NCI-H1105 treated with DMSO at 0.1 percent for 48 hours (cell line): Measurements from ENCODE around the gene GPR150.
A peak's percentile ranks its signal among the peaks of the same experiment; 100 is the strongest.
"Not testable (repeated sequence)": the region's sequence is repeated elsewhere in the genome, so short reads cannot be mapped to it uniquely, and the experiment has no call there.

Experiments
- DNase-seq: peaks from one replicate; lab custom pipeline; 2025; lab: John Stamatoyannopoulos, UW

Gene GPR150

GRCh38 chr5:95624368-95624767 lies 4.5 kb downstream of the GPR150 start:
- no peak for DNase-seq

GRCh38 chr5:95626701-95627100 lies 6.8 kb downstream of the GPR150 start:
- no peak for DNase-seq

GRCh38 chr5:95627971-95628810 lies 8.3 kb downstream of the GPR150 start:
- no peak for DNase-seq

DNA sequence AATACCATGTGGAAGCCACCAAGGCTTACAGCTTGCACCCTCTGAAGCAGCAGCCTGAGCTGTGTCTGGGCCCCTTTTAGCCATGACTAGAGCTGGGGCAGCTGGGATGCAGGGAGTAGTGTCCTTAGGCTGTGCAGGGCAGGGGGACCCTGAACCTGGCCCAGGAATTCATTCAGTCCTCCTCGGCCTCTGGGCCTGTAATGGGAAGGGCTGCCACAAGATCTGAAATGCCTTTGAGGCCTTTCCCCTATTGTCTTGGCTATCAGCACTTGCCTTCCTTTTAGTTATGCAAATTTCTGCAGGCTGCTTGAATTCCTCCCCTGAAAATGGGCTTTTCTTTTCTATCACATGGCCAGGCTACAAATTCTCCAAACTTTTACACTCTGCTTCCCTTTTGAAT lies 9.0 kb downstream of the GPR150 start:
- no peak for DNase-seq

DNA sequence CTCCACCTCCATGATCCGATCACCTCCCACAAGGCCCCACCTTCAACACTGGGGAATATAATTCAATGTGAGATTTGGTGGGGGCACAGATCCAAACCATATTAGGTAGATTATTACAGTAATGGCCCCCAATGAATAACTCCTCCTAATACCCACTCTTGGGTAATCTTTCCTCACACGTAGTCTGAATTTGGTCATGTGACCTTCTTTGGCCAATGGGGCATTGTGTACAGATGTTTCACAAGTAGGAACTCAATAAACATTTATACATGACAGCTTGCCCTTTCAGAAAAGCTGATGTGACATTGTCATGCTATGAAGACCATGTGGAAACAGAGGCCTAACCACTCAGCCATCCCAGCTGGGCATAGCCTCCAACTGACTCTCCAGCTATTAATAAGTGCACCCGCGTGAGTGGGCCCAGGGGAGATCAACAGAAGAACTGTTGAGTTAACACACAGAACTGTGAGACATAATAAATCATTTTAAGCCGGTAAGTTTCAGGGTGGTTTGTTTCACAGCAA lies 10.6 kb downstream of the GPR150 start:
- no peak for DNase-seq

DNA sequence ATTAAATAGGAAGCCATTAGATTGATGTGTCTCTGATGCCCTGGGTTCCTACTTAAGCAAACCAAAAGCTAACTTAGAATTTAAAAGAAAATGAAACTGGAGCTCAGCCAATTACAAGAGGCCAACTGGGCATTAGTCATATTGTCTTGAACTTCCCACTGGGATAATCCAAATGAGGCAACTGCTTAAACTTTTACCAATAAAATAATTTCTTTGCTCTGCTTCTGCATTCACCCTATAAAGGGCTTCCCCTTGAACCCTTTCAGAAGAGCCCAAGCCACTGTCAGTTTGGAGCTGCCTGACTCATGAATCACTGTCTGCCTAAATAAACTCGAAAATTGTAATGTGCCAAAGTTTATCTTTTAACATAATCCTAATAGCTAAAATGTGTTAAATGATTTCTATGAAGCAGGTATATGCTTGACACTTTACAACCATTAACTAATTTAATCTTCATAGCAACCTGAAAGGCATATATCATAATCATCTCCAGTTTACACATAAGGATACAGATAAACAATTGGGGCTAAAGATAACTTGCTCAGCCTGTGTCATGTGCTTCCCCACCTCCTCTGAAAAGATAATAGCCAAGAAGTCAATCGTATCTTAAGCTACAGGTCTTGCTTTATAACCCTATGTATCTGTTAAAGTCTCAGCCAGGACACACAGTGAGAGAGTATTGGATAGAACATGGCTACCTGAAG lies 11.5 kb downstream of the GPR150 start:
- no peak for DNase-seq

- DNase-seq, result no peak
Measured at GRCh38 chr5:95631991-95632675, 12.2 kb downstream of the GPR150 start.

- not testable (repeated sequence) for DNase-seq
Measured at GRCh38 chr5:95632942-95633341, 13.1 kb downstream of the GPR150 start.

DNA sequence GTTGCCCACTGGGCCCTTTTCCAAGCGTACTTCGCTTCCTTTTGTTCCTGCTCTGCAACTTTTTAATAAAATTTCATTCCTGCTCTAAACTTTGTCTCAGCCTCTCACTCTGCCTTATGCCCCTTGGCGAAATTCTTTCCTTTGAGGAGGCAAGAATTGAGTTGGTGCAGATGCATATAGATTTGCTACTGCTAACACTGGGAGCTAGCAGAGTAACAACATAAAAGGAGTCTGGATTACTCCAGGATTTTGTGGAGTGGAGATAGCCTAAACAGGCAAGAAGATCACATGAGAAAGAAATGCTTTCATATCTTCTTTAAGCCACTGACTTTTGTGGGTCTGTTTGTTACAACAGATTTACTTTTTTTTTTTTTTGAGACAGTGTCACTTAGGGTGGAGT lies 13.8 kb downstream of the GPR150 start:
- DNase-seq, result no peak

DNA sequence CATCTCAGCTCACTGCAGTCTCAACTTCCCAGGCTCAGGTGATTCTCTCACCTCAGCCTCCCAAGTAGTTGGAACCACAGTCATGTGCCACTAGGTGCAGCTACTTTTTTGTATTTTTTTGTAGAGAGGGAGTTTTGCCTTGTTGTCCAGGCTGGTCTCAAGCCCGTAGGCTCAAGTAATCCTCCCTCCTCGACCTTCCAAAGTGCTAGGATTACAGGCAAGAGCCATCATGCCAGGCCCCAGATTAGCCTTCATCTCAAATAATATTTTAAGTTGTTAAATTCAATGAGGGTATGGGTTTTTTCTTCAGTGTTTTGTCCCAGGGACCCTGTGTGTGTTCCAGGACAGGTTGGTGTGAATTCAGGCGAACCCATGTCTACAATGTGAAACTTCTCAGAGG lies 14.2 kb downstream of the GPR150 start:
- DNase-seq, result no peak

DNA sequence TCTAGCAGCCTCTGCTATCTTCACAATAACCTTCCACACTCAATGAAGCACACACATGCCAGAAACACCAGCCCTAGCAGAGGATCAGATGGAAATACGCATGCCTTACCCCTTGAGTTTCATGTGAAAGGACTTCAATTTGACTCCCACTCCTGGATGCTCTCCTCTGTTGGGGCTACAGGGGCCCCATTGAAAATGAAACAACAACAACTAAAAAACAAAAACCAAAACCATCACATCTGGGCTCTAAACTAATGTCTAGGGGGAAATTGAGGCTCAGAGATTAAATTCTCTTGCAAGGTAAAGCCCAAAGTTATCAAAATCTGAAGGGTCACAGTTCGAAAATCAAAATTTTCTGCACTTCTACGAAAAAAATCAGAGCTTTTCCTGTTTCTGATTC lies 18.7 kb downstream of the GPR150 start:
- no peak for DNase-seq

DNA sequence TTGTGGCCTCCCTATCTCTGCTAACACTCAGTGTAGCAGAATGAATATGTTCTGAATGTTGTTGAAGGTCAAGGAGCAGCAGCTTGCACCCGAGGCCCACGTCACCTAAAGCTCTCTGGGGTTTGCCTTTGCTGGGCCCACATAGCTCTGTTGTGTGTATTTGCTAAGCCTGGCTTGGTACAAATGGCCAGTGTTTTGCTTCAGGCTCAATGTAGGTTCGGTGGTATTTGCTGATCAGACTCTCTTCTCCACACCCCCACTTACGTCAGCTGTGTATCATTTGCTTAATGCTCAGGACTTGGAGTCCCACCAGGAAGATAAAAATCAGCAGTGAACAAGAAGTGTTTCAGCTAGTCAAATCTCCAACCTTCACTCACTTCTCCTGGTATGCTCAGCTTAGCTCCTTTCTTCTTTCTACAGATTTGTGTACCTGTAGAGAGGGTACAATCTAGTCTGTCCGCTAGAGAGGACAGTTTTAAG lies 21.9 kb downstream of the GPR150 start:
- DNase-seq, result no peak

DNA sequence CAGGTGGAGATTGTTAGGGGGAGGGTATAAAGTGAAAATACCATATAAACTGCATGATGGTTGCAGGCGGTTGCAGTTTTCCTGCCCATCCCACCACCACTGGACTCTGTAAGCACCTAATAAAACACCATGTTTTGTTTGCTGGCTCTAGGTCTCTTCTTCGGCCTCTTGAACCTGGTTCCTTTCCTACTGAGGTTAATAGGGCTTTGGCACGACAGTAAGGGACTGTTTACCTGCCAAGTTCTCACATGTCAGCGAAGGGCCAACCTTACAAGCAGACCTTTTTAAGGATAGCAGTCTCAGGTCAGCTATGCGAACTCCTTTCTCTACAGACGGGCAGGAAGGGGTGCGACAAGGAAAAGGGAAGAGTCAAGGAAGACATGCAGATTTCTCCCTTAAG lies 23.3 kb downstream of the GPR150 start:
- DNase-seq, result no peak

DNA sequence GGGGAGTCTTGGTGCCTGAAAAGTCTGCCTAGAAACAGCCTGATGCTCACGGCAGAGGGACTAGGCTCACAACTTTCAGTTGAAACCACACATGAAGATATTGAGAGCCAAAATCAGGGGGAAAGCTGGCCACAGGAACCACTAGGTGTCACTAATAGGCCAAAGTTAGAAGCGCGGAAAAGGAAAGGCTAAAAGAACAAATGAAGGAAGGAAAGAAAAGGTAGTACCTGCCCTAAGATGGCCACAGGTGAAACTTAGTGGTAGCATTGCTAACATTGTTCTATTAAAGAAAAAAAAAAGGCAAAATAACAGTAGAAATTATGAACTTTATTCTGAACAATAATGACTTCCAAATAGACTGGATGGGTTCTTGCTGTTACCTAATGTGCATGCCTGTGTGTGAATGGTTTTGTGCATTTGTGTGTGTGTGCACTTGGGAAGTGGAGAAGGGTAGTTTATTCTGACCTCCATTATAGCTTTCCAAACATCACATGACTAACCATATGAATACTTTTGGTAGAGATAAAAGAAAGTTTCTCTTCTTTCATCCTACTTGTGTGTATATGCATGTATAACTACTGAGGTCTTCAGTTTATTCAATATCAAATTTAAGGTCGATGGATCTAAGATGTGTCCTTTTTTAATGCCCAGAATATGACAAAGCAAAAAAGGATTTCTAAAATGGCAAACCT lies 24.6 kb downstream of the GPR150 start:
- DNase-seq, result peak; percentile 7

GRCh38 chr5:95646226-95646568 lies 26.3 kb downstream of the GPR150 start:
- not testable (repeated sequence) for DNase-seq

DNA sequence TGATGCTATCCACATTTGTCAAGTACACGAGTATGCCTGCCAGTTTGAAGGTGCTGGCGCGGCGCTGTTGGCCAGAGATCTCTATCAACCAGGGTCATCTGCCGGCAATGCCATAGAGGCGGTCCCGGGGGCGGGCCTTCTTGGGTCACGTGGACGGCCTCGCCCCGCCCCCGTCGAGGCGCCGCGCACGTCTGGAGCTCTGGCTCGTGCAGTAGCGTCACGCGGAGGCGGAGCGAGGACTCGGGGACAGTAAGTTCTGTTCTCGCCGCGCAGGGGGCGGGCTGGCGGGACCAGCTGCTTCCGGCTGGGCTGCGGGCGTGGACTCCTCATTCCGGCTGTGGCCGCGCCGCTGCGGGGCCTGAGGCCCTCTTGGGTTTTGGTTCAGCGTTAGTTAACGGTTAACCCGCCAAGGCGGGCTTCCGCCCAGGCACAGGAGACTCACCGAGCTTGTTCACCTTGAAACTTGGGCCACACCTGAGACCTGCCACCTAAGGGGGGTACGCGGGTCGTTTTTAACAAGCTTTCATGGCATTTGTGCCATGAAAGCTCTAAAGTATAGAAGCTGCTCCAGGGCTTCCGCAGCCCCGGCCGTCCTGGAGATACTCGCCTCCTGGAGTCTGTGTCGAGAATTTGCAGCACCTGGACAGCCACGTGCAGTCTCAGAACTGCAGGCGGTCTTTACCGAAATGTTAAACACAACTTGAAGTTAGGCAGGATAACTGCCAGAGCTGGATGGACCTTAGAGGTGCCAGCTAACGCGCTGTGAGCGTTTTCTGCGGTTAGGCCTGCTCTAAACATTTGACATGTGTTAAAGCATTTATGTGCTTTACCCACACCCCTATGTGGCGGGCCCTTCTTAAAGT lies 26.9 kb downstream of the GPR150 start, which contains the start of gene RFESD:
Gene RFESD (plus strand): TSS at position 209 of the 863 bp plus-strand sequence. CDS start 5,495 bp downstream, outside the sequence.
- peak; percentile 81 for DNase-seq

- no peak for DNase-seq
Measured at GRCh38 chr5:95647886-95648860, 28.3 kb downstream of the GPR150 start.

DNA sequence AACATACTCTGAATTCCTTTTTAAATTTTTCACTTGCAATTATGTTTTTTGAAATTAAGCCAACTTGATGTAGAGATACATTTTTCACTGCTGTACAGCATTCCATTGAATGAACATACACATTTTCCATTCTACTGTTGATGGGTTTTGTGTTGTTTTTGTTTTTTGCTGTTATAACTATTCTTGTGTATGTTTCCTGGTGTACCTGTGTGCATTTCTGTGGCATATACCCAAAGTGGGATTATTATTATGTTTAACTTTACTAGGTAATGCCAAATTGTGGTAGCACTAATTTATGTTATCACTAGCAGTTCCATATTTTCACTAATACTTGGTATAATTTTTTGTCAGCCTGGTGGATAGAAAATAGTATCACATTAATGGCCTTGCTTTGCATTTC lies 29.4 kb downstream of the GPR150 start:
- no peak for DNase-seq

GRCh38 chr5:95649842-95650620 lies 30.1 kb downstream of the GPR150 start:
- DNase-seq, result no peak
